Endothelial cell of umbilical vein (primary cell): ENCODE results near the gene GMEB2. TPM values are rescaled to one million over a fixed set of nuclear protein-coding genes. Genes with fewer than 3 reads are reported as not detected.

Experiments used
- BruUV-seq: library from RNA; stranded (reverse); fragments of 400-500 nt; replicated peaks from 2 replicates; lab custom pipeline; 2021; lab: Mats Ljungman, UMichigan
- CTCF ChIA-PET: fragments of 300-600, 350-600 bp; sonication (Branson Sonifier 250); formaldehyde crosslinking; loops from one replicate; lab custom pipeline; 2021; ENCODE audit warnings: antibody characterized with exemption, inconsistent platforms; lab: Charles Lee
- POLR2A ChIA-PET: fragments of 300-600, 350-600 bp; sonication (Branson Sonifier 250); formaldehyde crosslinking; loops from one replicate; lab custom pipeline; 2021; ENCODE audit warnings: antibody characterized with exemption, inconsistent platforms; lab: Charles Lee
- DNase-seq: peaks from one replicate; pipeline ENCODE4 v3.0.0-alpha.2; 2011; ENCODE audit warnings: low read depth, low spot score
- FAIRE-seq: peaks from 2 replicates; lab custom pipeline; 2011; peaks lifted over from hg19 to GRCh38; lab: Jason Lieb, UNC
- H2AFZ ChIP-seq: 2 replicates; pipeline ENCODE4 v1.6.0; 2012; ENCODE audit warnings: low read depth, low read length, control low read depth, inconsistent platforms
- H3K27ac ChIP-seq: 2 replicates; pipeline ENCODE4 v1.5.1; 2011; ENCODE audit warnings: low read depth, mild to moderate bottlenecking, control low read depth, low read length, moderate library complexity; ENCODE audit not compliant: insufficient read depth
- H3K27me3 ChIP-seq, 2 experiments: 2 replicates each; pipeline versions ENCODE4 v1.6.0 to v1.6.1; 2011; ENCODE audit warnings: low read length in 2 of 2, mixed read lengths in 1 of 2; ENCODE audit not compliant: control insufficient read depth in 2 of 2, insufficient read depth in 2 of 2
- H3K36me3 ChIP-seq, 2 experiments: 2 replicates in 1 of 2; 3 replicates in 1 of 2; pipeline ENCODE4 v1.5.1; 2011; ENCODE audit warnings: low read length in 2 of 2, mild to moderate bottlenecking in 1 of 2, moderate library complexity in 1 of 2; ENCODE audit not compliant: control insufficient read depth in 2 of 2, insufficient read depth in 2 of 2; ENCODE audit errors: extremely low read depth in 1 of 2
- H3K4me1 ChIP-seq: 3 replicates; pipeline ENCODE4 v1.5.1; 2011; ENCODE audit warnings: mild to moderate bottlenecking, low read length; ENCODE audit not compliant: control insufficient read depth, insufficient read depth; ENCODE audit errors: extremely low read depth
- H3K4me2 ChIP-seq: 2 replicates; pipeline ENCODE4 v1.6.1; 2011; ENCODE audit warnings: low read length, control low read depth, mixed read lengths; ENCODE audit not compliant: insufficient read depth
- H3K4me3 ChIP-seq, 3 experiments: fragments of 200-600 bp in 1 of 3; sonication (generic), shearing (Covaris generic) in 1 of 3; replicated peaks in 1 of 3; 2 replicates each; pipeline ENCODE4 v1.5.1; 2011 to 2016; ENCODE audit warnings: control low read depth in 3 of 3, low read length in 3 of 3, mild to moderate bottlenecking in 2 of 3, inconsistent platforms in 1 of 3, low read depth in 1 of 3, moderate library complexity in 1 of 3; ENCODE audit not compliant: insufficient read depth in 1 of 3
- H3K79me2 ChIP-seq: 2 replicates; pipeline ENCODE4 v1.6.0; 2012; ENCODE audit warnings: low read length, inconsistent platforms; ENCODE audit not compliant: control insufficient read depth, insufficient read depth
- H3K9ac ChIP-seq: replicated peaks from 2 replicates; pipeline ENCODE3; 2011; ENCODE audit warnings: low read length, control low read depth; ENCODE audit not compliant: insufficient read depth; ENCODE audit errors: extremely low read depth
- H3K9me1 ChIP-seq: replicated peaks from 3 replicates; pipeline ENCODE4 v1.6.0; 2011; ENCODE audit warnings: mild to moderate bottlenecking, low read length; ENCODE audit not compliant: control insufficient read depth, insufficient read depth; ENCODE audit errors: extremely low read depth
- H3K9me3 ChIP-seq: replicated peaks from 2 replicates; pipeline ENCODE4 v1.5.1; 2012; ENCODE audit warnings: low read length, inconsistent platforms; ENCODE audit not compliant: control insufficient read depth, insufficient read depth
- H4K20me1 ChIP-seq: replicated peaks from 2 replicates; pipeline ENCODE3; 2011; ENCODE audit warnings: mild to moderate bottlenecking, low read length; ENCODE audit not compliant: control insufficient read depth, insufficient read depth; ENCODE audit errors: extremely low read depth
- CTCF ChIP-seq, 2 donors: IDR thresholded peaks; 1 replicate in 1 of 2; 2 replicates in 1 of 2; pipeline ENCODE4 v1.5.1; 2011; ENCODE audit warnings: low read length in 2 of 2, mild to moderate bottlenecking in 2 of 2, moderate library complexity in 2 of 2, control low read depth in 1 of 2, inconsistent platforms in 1 of 2, low read depth in 1 of 2; ENCODE audit not compliant: insufficient read depth in 1 of 2; ENCODE audit errors: extremely low read depth in 1 of 2
- EZH2 ChIP-seq: IDR thresholded peaks from 2 replicates; pipeline ENCODE4 v1.6.1; 2012; ENCODE audit warnings: borderline replicate concordance, low read depth, mild to moderate bottlenecking, moderate library complexity, low read length, inconsistent platforms; ENCODE audit not compliant: severe bottlenecking
- GATA2 ChIP-seq: IDR thresholded peaks from 2 replicates; pipeline ENCODE4 v1.7.0; 2011; ENCODE audit warnings: low read depth, mild to moderate bottlenecking, moderate library complexity, mixed read lengths, low read length; ENCODE audit not compliant: insufficient read length, insufficient read depth
- JUN ChIP-seq: IDR thresholded peaks from 2 replicates; pipeline ENCODE4 v1.6.1; 2011; ENCODE audit warnings: borderline replicate concordance, low read depth; ENCODE audit not compliant: insufficient read length, insufficient read depth
- MAX ChIP-seq: IDR thresholded peaks from 2 replicates; pipeline ENCODE4 v1.6.1; 2011; ENCODE audit not compliant: insufficient read depth, insufficient read length
- MYC ChIP-seq: IDR thresholded peaks from one replicate; pipeline ENCODE4 v1.6.1; 2011; ENCODE audit warnings: mild to moderate bottlenecking, low read depth, low read length
- POLR2A ChIP-seq: IDR thresholded peaks from 2 replicates; pipeline ENCODE4 v1.6.1; 2012; ENCODE audit warnings: low read depth, mild to moderate bottlenecking, control low read depth, low read length
- dilution Hi-C: fragments of 300-500 bp; cut with MboI; formaldehyde crosslinking; loops from one replicate; pipeline ENCODE4 v1.15.0; 2019; ENCODE audit warnings: low sequenced_read_pairs; ENCODE audit not compliant: extremely low pct_ligation_motif_present
- intact Hi-C: fragments of 100-400 bp; cut with micrococcal nuclease; formaldehyde crosslinking; loops from one replicate; pipeline ENCODE4 v1.10.0; 2022
- polyA plus RNA-seq, 4 experiments: library from polyadenylated mRNA; depleted of rRNA in 3 of 4; stranded (reverse) in 3 of 4; unstranded in 1 of 4; fragments of >200 nt; gene quantifications; 2 replicates each; pipeline versions ENCODE4 v1.2.1 to v1.2.3, GENCODE V29; 2011 to 2012; ENCODE audit warnings: missing spikeins in 1 of 4
- total RNA-seq: library from RNA; stranded (reverse); gene quantifications from 2 replicates; pipeline ENCODE4 v1.2.3, GENCODE V29; 2021

The GMEB2 gene
- total and polyA plus RNA-seq, 2 donors (not counting 3 experiments of a cell fraction or from before 2014, with no cell fraction given): 12.7 to 14.1 TPM

- no peaks in the 10 kb centered on the region for H4K20me1 ChIP-seq
- intact Hi-C loops (no loop called here), dilution Hi-C loops (no loop called here)
- ChIA-PET POLR2A (no interaction called here), CTCF (interaction anchor here (1.0 to 2.0 kb wide), 4 partner anchors 10 to 15 kb away, joined by 3 to 10 read pairs (median 4); no protein-coding TSS in a partner anchor)
- FAIRE-seq (no peak), DNase-seq (no peak)
- peak overlapping the region; percentile 4 to 43 (median 35) for H3K4me3 ChIP-seq
- H3K27ac ChIP-seq: no peak overlapping the region
- TF ChIP-seq CTCF (IDR thresholded peaks at IDR 0.05; ENCODE audit: extremely low read depth in 1 of 2, insufficient read depth in 1 of 2, low read depth in 1 of 2, low read length in 2 of 2) (peak in 1 of 2 donors; percentile 3), GATA2 (no peak)
- BruUV-seq: no TSS peak
- H3K4me2 ChIP-seq: peak overlapping the region; percentile 47
- H3K79me2 ChIP-seq: no peaks in the 10 kb centered on the region
- no peaks in the 10 kb centered on the region for H3K9me1 ChIP-seq
- no peak overlapping the region for H3K9ac ChIP-seq
- no peaks in the 10 kb centered on the region for H3K9me3 ChIP-seq
- peaks cover 6% of the 10 kb centered on the region for H3K4me1 ChIP-seq
- no peaks in the 10 kb centered on the region for H3K36me3 ChIP-seq
- H2AFZ ChIP-seq: peak overlapping the region; percentile 55
- H3K27me3 ChIP-seq: peaks cover 1 to 11% of the 10 kb centered on the region in 2 experiments
Measured at GRCh38 chr20:63652192-63652980, 25.5 kb upstream of the GMEB2 start.

- no peak for TF ChIP-seq POLR2A
- TF ChIP-seq MAX: no peak
- peak; percentile 2 for TF ChIP-seq EZH2
- no peak for TF ChIP-seq JUN
- no peak for TF ChIP-seq CTCF (IDR thresholded peaks at IDR 0.05; ENCODE audit: extremely low read depth in 1 of 2, insufficient read depth in 1 of 2, low read depth in 1 of 2, low read length in 2 of 2)
- TF ChIP-seq MYC: no peak
- peak overlapping the region in 1 of 3 experiments; percentile 35 for H3K4me3 ChIP-seq
- H3K9ac ChIP-seq: no peak overlapping the region
- ChIA-PET CTCF (interaction anchor here (1.5 to 2.0 kb wide), 2 partner anchors 10 to 15 kb away, joined by 5 to 10 read pairs; no protein-coding TSS in a partner anchor), POLR2A (no interaction called here)
- H3K27ac ChIP-seq: no peak overlapping the region
- H2AFZ ChIP-seq: no peak overlapping the region
- H3K9me1 ChIP-seq: no peaks in the 10 kb centered on the region
- peaks cover 1 to 11% of the 10 kb centered on the region in 2 experiments for H3K27me3 ChIP-seq
- H3K79me2 ChIP-seq: no peaks in the 10 kb centered on the region
- no peak for DNase-seq
- intact Hi-C loops (no loop called here), dilution Hi-C loops (no loop called here)
- H3K4me1 ChIP-seq: peaks cover 6% of the 10 kb centered on the region
- H3K36me3 ChIP-seq: no peaks in the 10 kb centered on the region
- BruUV-seq: no TSS peak
- no peaks in the 10 kb centered on the region for H4K20me1 ChIP-seq
- no peak overlapping the region for H3K4me2 ChIP-seq
- H3K9me3 ChIP-seq: no peaks in the 10 kb centered on the region
- FAIRE-seq: no peak
Measured at GRCh38 chr20:63651942-63652191, 25.0 kb upstream of the GMEB2 start.
